OCI-LY7 (cell line): ENCODE data around the gene FBXL3. TPM values are rescaled to one million over a fixed set of nuclear protein-coding genes. Genes with fewer than 3 reads are reported as not detected.

Source experiments
- BruUV-seq: library from RNA; stranded (reverse); fragments of 400-500 nt; replicated peaks from 2 replicates; lab custom pipeline; 2021; lab: Mats Ljungman, UMichigan
- CTCF ChIA-PET: fragments of 300-600 bp; sonication (Branson Sonifier 250); formaldehyde crosslinking; loops from one replicate; lab custom pipeline; 2022; ENCODE audit warnings: antibody characterized with exemption; ENCODE audit not compliant: unreplicated experiment; lab: Charles Lee
- POLR2A ChIA-PET: fragments of 300-600 bp; sonication (Branson Sonifier 250); formaldehyde crosslinking; loops from one replicate; lab custom pipeline; 2022; ENCODE audit warnings: antibody characterized with exemption; lab: Charles Lee
- DNase-seq: peaks from one replicate; pipeline ENCODE4 v3.0.0-alpha.2; 2015; ENCODE audit warnings: low spot score
- H2AFZ ChIP-seq: fragments of 200-600 bp; sonication (generic), shearing (Covaris generic); 2 replicates; pipeline ENCODE4 v1.6.1; 2014; ENCODE audit warnings: mild to moderate bottlenecking, antibody characterized with exemption, low read length, moderate library complexity
- H3K27ac ChIP-seq: fragments of 200-600 bp; sonication (generic); 2 replicates; pipeline ENCODE4 v1.5.1; 2014; ENCODE audit warnings: mixed run types, low read depth, mild to moderate bottlenecking, moderate library complexity, low read length, inconsistent platforms; ENCODE audit not compliant: poor library complexity, severe bottlenecking
- H3K36me3 ChIP-seq: fragments of 200-600 bp; sonication (generic); 2 replicates; pipeline ENCODE4 v1.6.1; 2014; ENCODE audit warnings: mild to moderate bottlenecking, antibody characterized with exemption, low read length, moderate library complexity, mixed read lengths; ENCODE audit not compliant: insufficient read depth
- H3K4me1 ChIP-seq: fragments of 200-600 bp; sonication (generic); 2 replicates; pipeline ENCODE4 v1.5.1; 2014; ENCODE audit warnings: mild to moderate bottlenecking, low read length; ENCODE audit not compliant: insufficient read depth, poor library complexity, severe bottlenecking
- H3K4me2 ChIP-seq: fragments of 200-600 bp; sonication (generic); 2 replicates; pipeline ENCODE4 v1.6.1; 2014; ENCODE audit warnings: mild to moderate bottlenecking, low read length
- H3K4me3 ChIP-seq: fragments of 200-600 bp; sonication (generic); 2 replicates; pipeline ENCODE4 v1.5.1; 2014; ENCODE audit warnings: mild to moderate bottlenecking, low read depth, low read length; ENCODE audit not compliant: poor library complexity, severe bottlenecking
- H3K79me2 ChIP-seq: fragments of 200-600 bp; sonication (generic); 2 replicates; pipeline ENCODE4 v1.6.1; 2016; ENCODE audit warnings: low read depth, mild to moderate bottlenecking, low read length, moderate library complexity, mixed read lengths; ENCODE audit not compliant: insufficient read depth
- H3K9me2 ChIP-seq: fragments of 200-600 bp; sonication (generic); 2 replicates; pipeline ENCODE4 v1.6.1; 2016; ENCODE audit warnings: mild to moderate bottlenecking, low read length, mixed read lengths; ENCODE audit not compliant: insufficient read depth
- H3K9me3 ChIP-seq: fragments of 200-600 bp; sonication (generic); 2 replicates; pipeline ENCODE4 v1.6.1; 2014; ENCODE audit warnings: mild to moderate bottlenecking, mixed run types, low read length, mixed read lengths
- H4K20me1 ChIP-seq: fragments of 200-600 bp; sonication (generic); 2 replicates; pipeline ENCODE4 v1.6.1; 2014; ENCODE audit warnings: mild to moderate bottlenecking, antibody characterized with exemption, low read length, moderate library complexity, mixed read lengths; ENCODE audit not compliant: insufficient read depth
- EZH2phosphoT487 ChIP-seq: fragments of 200-600 bp; sonication (generic); IDR thresholded peaks from 2 replicates; pipeline ENCODE4 v1.6.1; 2018; ENCODE audit warnings: low read depth, borderline replicate concordance, mild to moderate bottlenecking, mixed run types, antibody characterized with exemption, low read length, moderate library complexity, mixed read lengths
- intact Hi-C: fragments of 100-400 bp; cut with micrococcal nuclease; formaldehyde crosslinking; loops from one replicate; pipeline ENCODE4 v1.10.0; 2022; ENCODE audit not compliant: unreplicated experiment
- total RNA-seq, 2 experiments: library from RNA; depleted of rRNA in 1 of 2; stranded (reverse); fragments of >200 nt in 1 of 2; shearing (Covaris generic) in 1 of 2; gene quantifications; 2 replicates each; pipeline ENCODE4 v1.2.3, GENCODE V29; 2014 to 2022
- TF ChIP-seq, protein P1 (sequence below): fragments of 200-600 bp; sonication (generic); conservative IDR thresholded peaks from 2 replicates; pipeline ENCODE4 v1.5.1; 2014; ENCODE audit warnings: mild to moderate bottlenecking, antibody characterized with exemption, low read length, moderate library complexity, mixed read lengths

The FBXL3 gene
- total RNA-seq, 2 experiments from 2014 or later, result 21.6 to 25.1 TPM

DNA sequence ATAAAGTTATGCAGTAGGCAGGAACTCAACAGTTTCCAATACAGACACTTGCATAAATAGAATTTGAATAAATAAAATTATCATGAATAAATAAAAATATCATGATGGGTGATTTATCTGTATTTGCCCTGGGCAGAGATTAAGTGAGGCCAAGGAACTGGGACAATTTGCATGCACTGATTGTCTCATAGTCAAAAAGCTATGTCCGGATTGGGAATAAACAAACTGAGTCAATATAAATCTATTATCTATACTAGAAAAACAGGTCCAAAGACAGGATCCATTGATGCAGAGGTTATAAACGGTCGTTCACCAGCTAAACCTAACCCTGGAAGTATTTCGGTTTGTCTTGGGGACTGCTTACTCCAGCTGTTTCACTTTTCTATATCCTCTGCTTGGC lies 26.2 kb upstream of the FBXL3 start:
- ChIA-PET POLR2A (interaction anchor here (2.2 kb wide), 1 partner anchor 11 kb away, joined by 11 read pairs; no protein-coding TSS in a partner anchor), CTCF (interaction anchor here (1.0 kb wide), 1 partner anchor 440 kb away, joined by 3 read pairs; no protein-coding TSS in a partner anchor)
- no peak overlapping the region for H3K4me3 ChIP-seq
- H3K9me3 ChIP-seq, result no peaks in the 10 kb centered on the region
- H4K20me1 ChIP-seq, result no peaks in the 10 kb centered on the region
- intact Hi-C loops, result no loop called here
- no peaks in the 10 kb centered on the region for H3K9me2 ChIP-seq
- H3K4me2 ChIP-seq, result no peak overlapping the region
- H3K4me1 ChIP-seq, result no peaks in the 10 kb centered on the region
- H3K36me3 ChIP-seq, result peaks cover 98% of the 10 kb centered on the region
- no peak for DNase-seq
- TF ChIP-seq EZH2phosphoT487, result no peak
- TF ChIP-seq, protein P1, sequence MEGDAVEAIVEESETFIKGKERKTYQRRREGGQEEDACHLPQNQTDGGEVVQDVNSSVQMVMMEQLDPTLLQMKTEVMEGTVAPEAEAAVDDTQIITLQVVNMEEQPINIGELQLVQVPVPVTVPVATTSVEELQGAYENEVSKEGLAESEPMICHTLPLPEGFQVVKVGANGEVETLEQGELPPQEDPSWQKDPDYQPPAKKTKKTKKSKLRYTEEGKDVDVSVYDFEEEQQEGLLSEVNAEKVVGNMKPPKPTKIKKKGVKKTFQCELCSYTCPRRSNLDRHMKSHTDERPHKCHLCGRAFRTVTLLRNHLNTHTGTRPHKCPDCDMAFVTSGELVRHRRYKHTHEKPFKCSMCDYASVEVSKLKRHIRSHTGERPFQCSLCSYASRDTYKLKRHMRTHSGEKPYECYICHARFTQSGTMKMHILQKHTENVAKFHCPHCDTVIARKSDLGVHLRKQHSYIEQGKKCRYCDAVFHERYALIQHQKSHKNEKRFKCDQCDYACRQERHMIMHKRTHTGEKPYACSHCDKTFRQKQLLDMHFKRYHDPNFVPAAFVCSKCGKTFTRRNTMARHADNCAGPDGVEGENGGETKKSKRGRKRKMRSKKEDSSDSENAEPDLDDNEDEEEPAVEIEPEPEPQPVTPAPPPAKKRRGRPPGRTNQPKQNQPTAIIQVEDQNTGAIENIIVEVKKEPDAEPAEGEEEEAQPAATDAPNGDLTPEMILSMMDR, result no peak
- BruUV-seq, result no TSS peak
- no peak overlapping the region for H3K27ac ChIP-seq
- H2AFZ ChIP-seq, result no peak overlapping the region
- H3K79me2 ChIP-seq, result no peaks in the 10 kb centered on the region

- H2AFZ ChIP-seq, result no peak overlapping the region
- no peaks in the 10 kb centered on the region for H3K4me1 ChIP-seq
- ChIA-PET POLR2A (no interaction called here), CTCF (no interaction called here)
- BruUV-seq, result no TSS peak
- H4K20me1 ChIP-seq, result no peaks in the 10 kb centered on the region
- H3K36me3 ChIP-seq, result peaks cover 90% of the 10 kb centered on the region
- H3K4me2 ChIP-seq, result no peak overlapping the region
- intact Hi-C loops, result no loop called here
- H3K27ac ChIP-seq, result no peak overlapping the region
- no peak for TF ChIP-seq EZH2phosphoT487
- TF ChIP-seq, protein P1, result no peak
- no peaks in the 10 kb centered on the region for H3K79me2 ChIP-seq
- no peak overlapping the region for H3K4me3 ChIP-seq
- H3K9me2 ChIP-seq, result no peaks in the 10 kb centered on the region
- no peaks in the 10 kb centered on the region for H3K9me3 ChIP-seq
- no peak for DNase-seq
Measured at GRCh38 chr13:77048681-77049080, 21.7 kb upstream of the FBXL3 start.

DNA sequence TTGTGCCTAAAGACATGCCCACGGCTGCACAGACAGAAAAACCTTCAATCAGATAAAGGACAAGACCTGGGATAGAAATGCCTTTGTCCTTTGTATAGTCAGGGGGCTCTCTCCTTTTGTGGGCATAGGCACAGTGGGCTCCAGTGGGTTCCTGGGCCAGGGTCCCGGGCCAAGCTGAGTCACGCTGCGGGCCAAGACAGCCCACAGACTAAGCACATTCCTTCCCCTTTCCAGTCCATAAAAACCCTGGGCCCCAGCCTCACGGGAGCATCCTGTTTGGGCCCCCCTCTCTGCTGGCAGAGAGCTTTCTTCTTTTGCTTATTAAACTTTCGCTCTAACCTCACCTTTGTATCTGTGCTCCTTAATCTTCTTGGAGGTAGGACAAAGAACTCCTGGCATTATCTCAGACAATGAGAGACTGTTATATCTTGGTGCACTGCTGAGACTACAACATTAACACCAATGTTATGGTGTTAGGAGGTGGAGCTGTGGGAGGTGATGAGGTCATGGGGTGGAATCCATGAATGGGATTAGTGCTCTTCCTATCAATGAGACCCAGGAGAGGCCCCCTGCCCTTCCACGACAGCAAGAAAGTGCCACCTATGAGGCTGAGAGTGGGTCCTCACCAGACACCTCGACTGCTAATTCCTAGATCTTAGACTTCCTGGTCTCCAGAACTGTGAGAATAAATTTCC lies 20.8 kb upstream of the FBXL3 start:
- POLR2A ChIA-PET, result no interaction called here
- no peak for DNase-seq
- no peaks in the 10 kb centered on the region for H3K4me1 ChIP-seq
- no peaks in the 10 kb centered on the region for H3K79me2 ChIP-seq
- CTCF ChIA-PET, result no interaction called here
- no peak overlapping the region for H3K27ac ChIP-seq
- no peaks in the 10 kb centered on the region for H4K20me1 ChIP-seq
- no peaks in the 10 kb centered on the region for H3K9me3 ChIP-seq
- TF ChIP-seq EZH2phosphoT487, result no peak
- TF ChIP-seq, protein P1, result no peak
- H3K9me2 ChIP-seq, result no peaks in the 10 kb centered on the region
- H3K4me3 ChIP-seq, result no peak overlapping the region
- no TSS peak for BruUV-seq
- no peak overlapping the region for H2AFZ ChIP-seq
- intact Hi-C loops, result no loop called here
- peaks cover 81% of the 10 kb centered on the region for H3K36me3 ChIP-seq
- H3K4me2 ChIP-seq, result no peak overlapping the region
